HEK293 (cell line): ENCODE measurements around the gene NUP210.

ENCODE experiments used
- FEZF1 ChIP-seq: fragments of 450-650 bp; formaldehyde crosslinking; IDR thresholded peaks from 2 replicates; pipeline ENCODE4 v1.5.1; 2016; ENCODE audit warnings: missing biosample characterization, missing genetic modification characterization
- YY1 ChIP-seq: fragments of 450-650 bp; formaldehyde crosslinking; IDR thresholded peaks from 2 replicates; pipeline ENCODE4 v1.5.1; 2018; ENCODE audit warnings: missing biosample characterization, missing genetic modification characterization
- ZFP41 ChIP-seq: fragments of 450-650 bp; formaldehyde crosslinking; IDR thresholded peaks from 2 replicates; pipeline ENCODE4 v1.5.1; 2016; ENCODE audit warnings: missing biosample characterization, missing genetic modification characterization, borderline replicate concordance
- ZNF274 ChIP-seq, 2 experiments: fragments of 200-500 bp in 1 of 2; fragments of 450-650 bp in 1 of 2; sonication (Bioruptor generic) in 1 of 2; formaldehyde crosslinking in 1 of 2; IDR thresholded peaks; 2 replicates each; pipeline versions ENCODE4 v1.5.1 to v1.6.1; 2014 to 2016; ENCODE audit warnings: borderline replicate concordance in 1 of 2, inconsistent platforms in 1 of 2, low read length in 1 of 2, missing biosample characterization in 1 of 2, missing genetic modification characterization in 1 of 2
- ZNF513 ChIP-seq: fragments of 450-650 bp; IDR thresholded peaks from 2 replicates; pipeline ENCODE4 v1.5.1; 2018; ENCODE audit warnings: missing biosample characterization, missing genetic modification characterization
- ZNF571 ChIP-seq: fragments of 450-650 bp; formaldehyde crosslinking; IDR thresholded peaks from 2 replicates; pipeline ENCODE4 v1.5.0; 2017; ENCODE audit warnings: missing biosample characterization, missing genetic modification characterization
- TF ChIP-seq, protein P1 (sequence below): fragments of 450-650 bp; IDR thresholded peaks from 2 replicates; pipeline ENCODE4 v1.5.1; 2018; ENCODE audit warnings: missing biosample characterization, mild to moderate bottlenecking, missing genetic modification characterization
- TF ChIP-seq, protein P2 (sequence below): fragments of 450-650 bp; formaldehyde crosslinking; conservative IDR thresholded peaks from 2 replicates; pipeline ENCODE4 v1.5.1; 2016; ENCODE audit warnings: low read depth, missing biosample characterization, missing genetic modification characterization

- no peak for TF ChIP-seq ZNF571 (tag by site-specific recombination)
- TF ChIP-seq YY1 (tag by site-specific recombination): no peak
- TF ChIP-seq, protein P1, sequence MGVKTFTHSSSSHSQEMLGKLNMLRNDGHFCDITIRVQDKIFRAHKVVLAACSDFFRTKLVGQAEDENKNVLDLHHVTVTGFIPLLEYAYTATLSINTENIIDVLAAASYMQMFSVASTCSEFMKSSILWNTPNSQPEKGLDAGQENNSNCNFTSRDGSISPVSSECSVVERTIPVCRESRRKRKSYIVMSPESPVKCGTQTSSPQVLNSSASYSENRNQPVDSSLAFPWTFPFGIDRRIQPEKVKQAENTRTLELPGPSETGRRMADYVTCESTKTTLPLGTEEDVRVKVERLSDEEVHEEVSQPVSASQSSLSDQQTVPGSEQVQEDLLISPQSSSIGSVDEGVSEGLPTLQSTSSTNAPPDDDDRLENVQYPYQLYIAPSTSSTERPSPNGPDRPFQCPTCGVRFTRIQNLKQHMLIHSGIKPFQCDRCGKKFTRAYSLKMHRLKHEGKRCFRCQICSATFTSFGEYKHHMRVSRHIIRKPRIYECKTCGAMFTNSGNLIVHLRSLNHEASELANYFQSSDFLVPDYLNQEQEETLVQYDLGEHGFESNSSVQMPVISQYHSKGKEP (tag by site-specific recombination): no peak
- TF ChIP-seq ZNF274 (IDR thresholded peaks at IDR 0.05; ENCODE audit: low read length): no peak
- TF ChIP-seq ZNF274 (tag by site-specific recombination; IDR thresholded peaks at IDR 0.05; ENCODE audit: borderline replicate concordance): no peak
- no peak for TF ChIP-seq ZFP41 (tag by site-specific recombination)
- TF ChIP-seq, protein P2, sequence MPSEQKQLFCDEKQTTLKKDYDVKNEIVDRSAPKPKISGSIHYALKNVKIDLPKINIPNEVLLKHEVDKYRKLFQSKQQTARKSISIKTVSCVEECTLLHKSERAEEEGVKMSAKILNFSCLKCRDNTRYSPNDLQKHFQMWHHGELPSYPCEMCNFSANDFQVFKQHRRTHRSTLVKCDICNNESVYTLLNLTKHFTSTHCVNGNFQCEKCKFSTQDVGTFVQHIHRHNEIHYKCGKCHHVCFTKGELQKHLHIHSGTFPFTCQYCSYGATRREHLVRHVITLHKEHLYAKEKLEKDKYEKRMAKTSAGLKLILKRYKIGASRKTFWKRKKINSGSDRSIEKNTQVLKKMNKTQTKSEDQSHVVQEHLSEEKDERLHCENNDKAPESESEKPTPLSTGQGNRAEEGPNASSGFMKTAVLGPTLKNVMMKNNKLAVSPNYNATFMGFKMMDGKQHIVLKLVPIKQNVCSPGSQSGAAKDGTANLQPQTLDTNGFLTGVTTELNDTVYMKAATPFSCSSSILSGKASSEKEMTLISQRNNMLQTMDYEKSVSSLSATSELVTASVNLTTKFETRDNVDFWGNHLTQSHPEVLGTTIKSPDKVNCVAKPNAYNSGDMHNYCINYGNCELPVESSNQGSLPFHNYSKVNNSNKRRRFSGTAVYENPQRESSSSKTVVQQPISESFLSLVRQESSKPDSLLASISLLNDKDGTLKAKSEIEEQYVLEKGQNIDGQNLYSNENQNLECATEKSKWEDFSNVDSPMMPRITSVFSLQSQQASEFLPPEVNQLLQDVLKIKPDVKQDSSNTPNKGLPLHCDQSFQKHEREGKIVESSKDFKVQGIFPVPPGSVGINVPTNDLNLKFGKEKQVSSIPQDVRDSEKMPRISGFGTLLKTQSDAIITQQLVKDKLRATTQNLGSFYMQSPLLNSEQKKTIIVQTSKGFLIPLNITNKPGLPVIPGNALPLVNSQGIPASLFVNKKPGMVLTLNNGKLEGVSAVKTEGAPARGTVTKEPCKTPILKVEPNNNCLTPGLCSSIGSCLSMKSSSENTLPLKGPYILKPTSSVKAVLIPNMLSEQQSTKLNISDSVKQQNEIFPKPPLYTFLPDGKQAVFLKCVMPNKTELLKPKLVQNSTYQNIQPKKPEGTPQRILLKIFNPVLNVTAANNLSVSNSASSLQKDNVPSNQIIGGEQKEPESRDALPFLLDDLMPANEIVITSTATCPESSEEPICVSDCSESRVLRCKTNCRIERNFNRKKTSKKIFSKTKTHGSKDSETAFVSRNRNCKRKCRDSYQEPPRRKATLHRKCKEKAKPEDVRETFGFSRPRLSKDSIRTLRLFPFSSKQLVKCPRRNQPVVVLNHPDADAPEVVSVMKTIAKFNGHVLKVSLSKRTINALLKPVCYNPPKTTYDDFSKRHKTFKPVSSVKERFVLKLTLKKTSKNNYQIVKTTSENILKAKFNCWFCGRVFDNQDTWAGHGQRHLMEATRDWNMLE: no peak
- no peak for TF ChIP-seq ZNF513
- no peak for TF ChIP-seq FEZF1 (tag by site-specific recombination)
Observed at GRCh38 chr3:13377021-13377420, 43.1 kb downstream of the NUP210 start.
